Measurements from ENCODE around the gene AHCYL1. TPM values are rescaled to one million over a fixed set of nuclear protein-coding genes. Genes with fewer than 3 reads are reported as not detected.

Gene AHCYL1
- total RNA-seq, 4 donors from 2014 or later = 51.2 to 96.4 (median 80.9) TPM

GRCh38 chr1:110067893-110068645 lies 83.5 kb downstream of the AHCYL1 start:
- Histone ChIP-seq H3K36me3 (no peaks in the 10 kb centered on the region), H3K4me3 (peak overlapping the region in 2 of 4 donors; percentile 12 to 27), H3K27ac (no peak overlapping the region), H3K9me3 (no peaks in the 10 kb centered on the region), H3K27me3 (peaks cover 0 to 48% of the 10 kb centered on the region in 2 donors), H3K4me1 (peaks cover 3 to 39% (median 23%) of the 10 kb centered on the region in 4 donors)
- DNase-seq = no peak
- TF ChIP-seq CTCF (IDR thresholded peaks at IDR 0.05) = no peak
- no peak for TF ChIP-seq POLR2A (IDR thresholded peaks at IDR 0.05)

- peaks cover 0 to 48% of the 10 kb centered on the region in 2 donors for H3K27me3 ChIP-seq
- H3K4me3 ChIP-seq = peak overlapping the region in 1 of 4 donors; percentile 27
Observed at GRCh38 chr1:110068646-110069403, 84.3 kb downstream of the AHCYL1 start.

GRCh38 chr1:110069404-110070281 lies 85.1 kb downstream of the AHCYL1 start:
- H3K9me3 ChIP-seq = no peaks in the 10 kb centered on the region
- H3K27me3 ChIP-seq = peaks cover 0 to 48% of the 10 kb centered on the region in 2 donors
- H3K4me1 ChIP-seq = peaks cover 3 to 39% (median 23%) of the 10 kb centered on the region in 4 donors
- peak overlapping the region in 2 of 4 donors; percentile 27 to 30 for H3K4me3 ChIP-seq
- DNase-seq = no peak
- no peaks in the 10 kb centered on the region for H3K36me3 ChIP-seq
- no peak overlapping the region for H3K27ac ChIP-seq
- TF ChIP-seq POLR2A (IDR thresholded peaks at IDR 0.05) (no peak), CTCF (IDR thresholded peaks at IDR 0.05) (no peak)

More at GRCh38 chr1:110068646-110069403, 84.3 kb downstream of the AHCYL1 start:
- Histone ChIP-seq H3K36me3 (no peaks in the 10 kb centered on the region), H3K9me3 (no peaks in the 10 kb centered on the region), H3K4me1 (peaks cover 3 to 39% (median 23%) of the 10 kb centered on the region in 4 donors), H3K27ac (no peak overlapping the region)
- no peak for DNase-seq
- TF ChIP-seq CTCF (IDR thresholded peaks at IDR 0.05) = no peak
- TF ChIP-seq POLR2A (IDR thresholded peaks at IDR 0.05) = no peak

- Histone ChIP-seq H3K4me1 (peaks cover 3 to 39% (median 23%) of the 10 kb centered on the region in 4 donors), H3K27me3 (peaks cover 0 to 48% of the 10 kb centered on the region in 2 donors), H3K4me3 (peak overlapping the region in 2 of 4 donors; percentile 27 to 30), H3K36me3 (no peaks in the 10 kb centered on the region), H3K27ac (no peak overlapping the region), H3K9me3 (no peaks in the 10 kb centered on the region)
- DNase-seq = no peak
- no peak for TF ChIP-seq CTCF (IDR thresholded peaks at IDR 0.05)
- TF ChIP-seq POLR2A (IDR thresholded peaks at IDR 0.05) = no peak
Observed at GRCh38 chr1:110070282-110070669, 85.7 kb downstream of the AHCYL1 start.

GRCh38 chr1:110070671-110071242 lies 86.2 kb downstream of the AHCYL1 start, which contains the start of gene ALX3:
Gene ALX3 (minus strand): TSS chr1:110070672. CDS start chr1:110070612, 60 bp downstream.
- DNase-seq = no peak
- Histone ChIP-seq H3K36me3 (no peaks in the 10 kb centered on the region), H3K4me3 (peak within 1 kb of the TSS in 2 of 4 donors; percentile 27 to 30), H3K9me3 (no peaks in the 10 kb centered on the region), H3K4me1 (peaks cover 3 to 39% (median 23%) of the 10 kb centered on the region in 4 donors), H3K27ac (no peak within 1 kb of the TSS), H3K27me3 (peaks cover 0 to 48% of the 10 kb centered on the region in 2 donors)
- TF ChIP-seq CTCF (IDR thresholded peaks at IDR 0.05) (no peak), POLR2A (IDR thresholded peaks at IDR 0.05) (no peak)
